22Rv1 (cell line): ENCODE results near the gene DPYSL5.

Experiments used
- H3K27ac ChIP-seq: fragments of 450-650 bp; 2 replicates; pipeline ENCODE4 v1.5.1; 2017
- ZFX ChIP-seq: fragments of 450-650 bp; IDR thresholded peaks from 2 replicates; pipeline ENCODE4 v1.6.1; 2017; ENCODE audit warnings: antibody characterized with exemption, borderline replicate concordance
- TF ChIP-seq, protein P1 (sequence below): fragments of 450-650 bp; IDR thresholded peaks from 2 replicates; pipeline ENCODE4 v1.5.1; 2017; ENCODE audit warnings: mild to moderate bottlenecking

The DPYSL5 gene

DNA sequence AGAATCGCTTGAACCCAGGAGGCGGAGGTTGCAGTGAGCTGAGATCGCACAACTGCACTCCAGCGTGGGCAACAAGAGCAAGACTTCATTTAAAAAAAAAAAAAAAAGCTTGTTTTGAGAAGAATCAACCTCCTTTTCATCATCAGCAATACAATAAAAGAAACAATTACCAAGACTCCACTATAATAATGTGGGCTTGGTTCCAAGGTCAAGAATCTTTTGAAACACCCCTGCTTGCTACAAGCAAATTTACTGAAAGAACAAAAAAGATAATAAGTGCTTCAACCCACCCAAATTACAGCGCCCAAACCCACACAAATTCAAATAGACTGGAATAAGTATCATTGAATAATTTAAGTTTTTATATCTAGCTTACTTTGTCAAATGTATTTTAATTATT, 88.9 kb downstream of the DPYSL5 start:
- H3K27ac ChIP-seq: no peak overlapping the region
- TF ChIP-seq ZFX: no peak
- TF ChIP-seq, protein P1, sequence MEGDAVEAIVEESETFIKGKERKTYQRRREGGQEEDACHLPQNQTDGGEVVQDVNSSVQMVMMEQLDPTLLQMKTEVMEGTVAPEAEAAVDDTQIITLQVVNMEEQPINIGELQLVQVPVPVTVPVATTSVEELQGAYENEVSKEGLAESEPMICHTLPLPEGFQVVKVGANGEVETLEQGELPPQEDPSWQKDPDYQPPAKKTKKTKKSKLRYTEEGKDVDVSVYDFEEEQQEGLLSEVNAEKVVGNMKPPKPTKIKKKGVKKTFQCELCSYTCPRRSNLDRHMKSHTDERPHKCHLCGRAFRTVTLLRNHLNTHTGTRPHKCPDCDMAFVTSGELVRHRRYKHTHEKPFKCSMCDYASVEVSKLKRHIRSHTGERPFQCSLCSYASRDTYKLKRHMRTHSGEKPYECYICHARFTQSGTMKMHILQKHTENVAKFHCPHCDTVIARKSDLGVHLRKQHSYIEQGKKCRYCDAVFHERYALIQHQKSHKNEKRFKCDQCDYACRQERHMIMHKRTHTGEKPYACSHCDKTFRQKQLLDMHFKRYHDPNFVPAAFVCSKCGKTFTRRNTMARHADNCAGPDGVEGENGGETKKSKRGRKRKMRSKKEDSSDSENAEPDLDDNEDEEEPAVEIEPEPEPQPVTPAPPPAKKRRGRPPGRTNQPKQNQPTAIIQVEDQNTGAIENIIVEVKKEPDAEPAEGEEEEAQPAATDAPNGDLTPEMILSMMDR: no peak

DNA sequence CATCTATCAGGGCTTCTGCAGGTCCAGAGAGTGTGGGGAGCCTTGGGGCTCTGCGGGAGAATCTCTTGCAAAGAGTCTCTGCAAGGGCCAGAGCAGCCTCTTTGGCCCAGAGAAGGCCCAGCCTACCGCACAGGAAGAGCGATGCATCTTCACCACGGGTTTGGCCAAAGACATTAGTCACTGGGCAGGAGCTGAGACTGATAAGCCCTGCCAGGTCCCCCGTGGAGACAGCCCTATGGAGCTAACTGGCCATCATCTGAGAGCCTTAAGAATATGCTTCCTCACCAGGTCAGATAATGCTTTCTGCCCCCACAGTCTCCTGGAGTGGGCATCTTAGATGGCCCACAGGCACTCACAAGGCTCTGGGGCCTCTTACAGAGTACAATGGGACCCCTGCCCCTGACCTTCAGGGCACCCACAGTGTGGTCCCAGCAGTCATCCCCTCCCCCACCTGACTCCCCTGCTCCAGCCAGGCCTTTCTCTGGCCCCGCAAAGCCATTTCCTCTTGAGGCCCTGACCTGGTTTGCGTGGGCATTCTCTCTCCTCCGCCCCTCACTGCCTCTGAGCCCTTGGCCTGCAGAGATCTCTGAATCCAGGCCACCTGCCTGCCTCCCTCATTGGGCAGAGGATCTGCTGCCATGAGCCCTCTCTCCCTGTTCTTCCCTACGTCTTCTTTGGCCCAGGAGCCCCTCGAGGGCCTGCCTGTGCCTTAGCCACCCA, 90.6 kb downstream of the DPYSL5 start:
- no peak for TF ChIP-seq ZFX
- TF ChIP-seq, protein P1: no peak
- H3K27ac ChIP-seq: no peak overlapping the region

DNA sequence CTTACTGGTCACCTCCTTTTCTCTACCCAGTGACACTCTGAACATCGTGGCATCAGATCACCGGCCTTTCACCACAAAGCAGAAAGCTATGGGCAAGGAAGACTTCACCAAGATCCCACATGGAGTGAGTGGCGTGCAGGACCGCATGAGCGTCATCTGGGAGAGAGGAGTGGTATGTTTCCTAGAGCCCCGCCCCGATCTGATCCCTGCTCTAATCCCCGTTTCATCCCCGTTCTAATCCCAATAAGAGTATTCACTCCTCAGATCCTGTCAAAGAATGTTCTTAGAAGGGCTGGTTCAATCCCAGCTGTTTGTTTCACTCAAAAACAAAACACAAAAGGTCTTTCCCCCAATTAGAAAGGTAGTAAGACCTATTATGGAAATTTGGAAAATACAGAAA, 92.1 kb downstream of the DPYSL5 start:
- no peak overlapping the region for H3K27ac ChIP-seq

DNA sequence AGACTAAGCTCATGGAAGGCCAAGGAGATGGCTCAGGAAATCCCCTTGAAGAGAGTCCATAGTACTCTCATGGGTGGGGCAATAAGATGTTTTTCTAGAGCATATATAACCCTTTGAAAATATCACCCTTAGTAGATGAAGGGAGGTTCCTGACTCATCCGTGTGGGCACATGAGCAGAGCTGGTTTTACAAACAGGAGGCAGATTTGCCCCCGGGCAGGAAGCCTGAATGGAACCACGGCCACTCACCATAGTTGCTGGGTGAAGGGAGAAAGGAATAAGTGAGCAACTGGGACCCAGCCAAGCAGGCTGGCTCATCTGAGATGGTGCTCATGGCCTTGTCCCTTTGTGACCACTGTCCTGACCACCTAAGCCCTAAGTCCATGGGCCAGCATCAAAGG, 93.6 kb downstream of the DPYSL5 start:
- no peak overlapping the region for H3K27ac ChIP-seq
- TF ChIP-seq, protein P1: no peak
- TF ChIP-seq ZFX: no peak

More for the DNA sequence above, 92.1 kb downstream of the DPYSL5 start:
- TF ChIP-seq, protein P1: no peak
- TF ChIP-seq ZFX: no peak

DNA sequence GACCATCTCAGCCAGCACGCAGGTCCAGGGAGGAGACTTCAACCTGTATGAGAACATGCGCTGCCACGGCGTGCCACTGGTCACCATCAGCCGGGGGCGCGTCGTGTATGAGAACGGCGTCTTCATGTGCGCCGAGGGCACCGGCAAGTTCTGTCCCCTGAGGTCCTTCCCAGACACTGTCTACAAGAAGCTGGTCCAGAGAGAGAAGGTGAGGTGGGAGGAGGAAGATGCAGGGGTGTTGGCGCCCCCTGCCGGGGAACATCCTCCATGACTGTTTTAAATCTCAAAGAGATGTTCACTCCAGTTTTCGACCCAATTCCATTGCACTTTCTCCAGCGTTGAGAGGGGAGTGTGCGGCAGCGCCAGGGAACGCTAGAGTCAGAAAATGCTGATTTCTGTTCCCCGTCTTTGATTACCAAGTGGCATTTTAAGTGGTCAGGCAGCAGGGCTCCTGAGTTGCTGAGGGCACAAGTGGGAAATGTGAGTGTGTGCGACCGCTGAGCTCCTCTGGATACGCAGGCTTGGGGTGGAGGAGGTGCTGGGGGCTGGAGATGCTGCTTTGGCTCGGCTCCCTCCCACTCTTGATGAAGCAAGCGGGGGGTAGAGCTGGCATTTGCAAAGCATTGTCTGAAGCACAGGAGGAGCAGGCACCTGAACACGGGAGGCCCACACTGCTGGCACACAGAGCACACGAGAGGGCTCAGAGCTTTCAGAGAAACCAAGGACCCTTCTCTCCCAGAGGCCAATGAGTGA, 94.8 kb downstream of the DPYSL5 start:
- no peak overlapping the region for H3K27ac ChIP-seq
- no peak for TF ChIP-seq ZFX
- TF ChIP-seq, protein P1: peak; percentile 94

DNA sequence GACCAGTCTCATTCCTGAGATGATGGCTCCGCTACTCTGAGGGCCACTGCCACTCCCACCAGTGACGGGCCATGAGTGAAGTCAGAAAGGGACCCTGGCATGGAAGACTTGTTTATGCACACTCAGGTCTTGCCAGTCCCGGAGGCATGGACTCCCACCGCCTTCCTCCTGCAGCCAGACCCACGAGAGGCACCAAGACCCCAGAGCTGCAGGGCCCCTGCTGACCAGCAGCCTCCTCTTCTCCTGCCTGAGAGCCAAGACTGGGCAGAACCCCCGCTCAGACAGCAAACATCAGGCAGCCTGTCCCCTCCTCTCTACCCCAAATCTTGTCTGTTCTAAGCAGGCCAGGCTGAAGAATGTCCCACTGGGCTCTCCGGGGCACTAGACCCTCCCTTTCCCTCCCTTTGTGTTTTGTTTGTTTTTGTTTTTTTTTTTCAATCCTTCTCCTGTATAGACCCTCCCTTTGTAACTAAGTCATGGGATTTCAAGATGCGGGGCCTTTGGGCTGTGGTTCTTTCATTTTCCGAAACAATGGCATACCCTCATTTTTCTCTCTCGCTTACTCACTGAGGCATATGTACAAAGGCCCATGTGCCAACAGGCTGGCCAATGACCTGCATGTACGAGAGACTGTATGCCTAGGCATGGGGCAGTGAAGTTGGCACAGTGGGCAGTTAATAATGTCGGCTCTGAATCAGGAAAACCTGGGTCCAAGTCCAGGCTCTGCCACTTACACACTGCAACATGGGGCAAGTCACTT, 98.2 kb downstream of the DPYSL5 start:
- TF ChIP-seq, protein P1: no peak

More for the DNA sequence above, 98.2 kb downstream of the DPYSL5 start:
- H3K27ac ChIP-seq: no peak overlapping the region
